ENCODE measurements around the gene UCHL3.

Gene UCHL3

GRCh38 chr13:75607447-75607846, 57.9 kb downstream of the UCHL3 start:
- no peak for DNase-seq

GRCh38 chr13:75610466-75610865, 60.9 kb downstream of the UCHL3 start:
- no peak for DNase-seq
- in situ Hi-C loops (cut with HindIII; ENCODE audit: low pct_ligation_motif_present, low pct_unique_long_range_greater_than_20kb, low sequenced_read_pairs) = no loop called here

More at GRCh38 chr13:75607447-75607846, 57.9 kb downstream of the UCHL3 start:
- in situ Hi-C loops (cut with HindIII; ENCODE audit: low pct_ligation_motif_present, low pct_unique_long_range_greater_than_20kb, low sequenced_read_pairs) = no loop called here

DNA sequence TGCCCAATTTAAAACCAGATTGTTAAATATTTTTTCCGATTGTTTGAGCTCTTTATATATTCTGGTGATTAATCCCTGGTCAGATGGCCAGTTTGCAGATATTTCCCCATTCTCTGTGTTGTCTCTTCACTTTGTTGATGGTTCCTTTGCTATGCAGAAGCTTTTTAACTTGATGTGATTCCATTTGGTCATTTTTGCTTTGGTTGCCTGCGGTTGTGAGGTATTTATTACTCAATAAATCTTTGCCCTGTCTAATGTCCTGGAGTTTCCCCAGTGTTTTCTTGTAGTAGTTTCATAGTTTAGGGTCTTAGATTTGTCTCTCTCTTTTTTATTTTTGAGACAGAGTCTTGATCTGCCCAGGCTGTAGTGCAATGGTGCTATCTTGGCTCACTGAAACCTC, 62.8 kb downstream of the UCHL3 start:
- in situ Hi-C loops (cut with HindIII; ENCODE audit: low pct_ligation_motif_present, low pct_unique_long_range_greater_than_20kb, low sequenced_read_pairs) = no loop called here

GRCh38 chr13:75617230-75617629, 67.6 kb downstream of the UCHL3 start:
- DNase-seq = no peak
- in situ Hi-C loops (cut with HindIII; ENCODE audit: low pct_ligation_motif_present, low pct_unique_long_range_greater_than_20kb, low sequenced_read_pairs) = no loop called here

More for the DNA sequence above, 62.8 kb downstream of the UCHL3 start:
- no peak for DNase-seq

DNA sequence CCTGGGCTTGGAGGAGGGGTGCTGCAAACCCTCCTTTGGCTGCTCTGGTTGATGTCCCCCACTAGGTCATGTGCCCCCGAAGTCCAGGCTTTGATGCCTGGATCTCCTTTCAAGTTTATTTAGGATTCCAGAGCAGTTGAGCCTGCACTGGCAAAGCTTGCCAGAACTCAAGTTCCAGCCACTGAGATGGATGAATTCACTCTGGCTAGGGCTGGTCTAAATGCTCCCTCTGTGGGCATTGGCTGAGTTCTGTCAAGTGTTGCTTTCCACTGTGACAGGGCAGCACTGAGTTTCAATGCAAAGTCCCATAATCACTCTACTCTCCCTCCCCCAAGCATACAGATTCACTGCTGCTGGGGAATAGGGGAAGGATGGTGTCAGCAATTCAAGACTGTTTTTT, 68.7 kb downstream of the UCHL3 start:
- in situ Hi-C loops (cut with HindIII; ENCODE audit: low pct_ligation_motif_present, low pct_unique_long_range_greater_than_20kb, low sequenced_read_pairs) = no loop called here

DNA sequence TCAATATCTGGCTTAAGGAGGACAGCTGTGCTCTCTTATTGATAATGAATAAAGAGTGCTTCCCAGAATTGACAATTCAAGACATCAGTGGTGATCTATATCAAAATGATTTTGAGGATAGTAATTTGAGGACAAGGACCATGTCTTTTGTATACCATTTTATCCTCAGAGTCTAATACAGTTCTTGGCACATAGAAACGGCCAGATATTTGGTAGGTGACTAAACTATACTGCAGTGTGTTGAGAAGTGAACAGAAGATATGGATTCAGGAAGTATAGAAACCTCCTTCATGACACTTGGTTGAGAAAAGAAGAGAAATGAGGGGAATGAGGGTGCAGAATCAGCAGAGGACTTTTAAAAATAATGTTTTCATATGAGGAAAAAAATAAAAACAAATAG, 70.4 kb downstream of the UCHL3 start:
- DNase-seq = no peak
- in situ Hi-C loops (cut with HindIII; ENCODE audit: low pct_ligation_motif_present, low pct_unique_long_range_greater_than_20kb, low sequenced_read_pairs) = no loop called here

More for the DNA sequence above, 68.7 kb downstream of the UCHL3 start:
- DNase-seq = no peak

DNA sequence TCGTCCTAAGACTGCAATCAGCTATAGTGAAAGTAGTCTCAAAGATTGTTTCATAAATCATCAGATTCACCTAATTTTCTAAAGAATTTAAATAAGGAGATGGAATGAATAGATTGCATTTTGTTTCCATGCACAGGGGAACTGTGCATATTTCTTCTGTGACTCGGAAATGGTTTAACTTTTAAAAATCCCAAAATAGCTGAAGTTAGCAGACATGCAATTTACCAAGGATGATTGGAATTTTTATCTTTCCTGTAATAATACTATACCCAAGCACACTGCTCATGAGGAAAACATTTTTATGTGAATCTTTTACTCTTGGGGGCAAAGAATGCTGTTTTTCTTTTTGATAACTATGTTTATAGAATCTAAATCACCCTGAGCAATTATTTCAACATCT, 71.6 kb downstream of the UCHL3 start:
- peak; percentile 12 for DNase-seq
- in situ Hi-C loops (cut with HindIII; ENCODE audit: low pct_ligation_motif_present, low pct_unique_long_range_greater_than_20kb, low sequenced_read_pairs) = no loop called here

- in situ Hi-C loops (cut with HindIII; ENCODE audit: low pct_ligation_motif_present, low pct_unique_long_range_greater_than_20kb, low sequenced_read_pairs) = no loop called here
Observed at GRCh38 chr13:75628801-75629200, 79.2 kb downstream of the UCHL3 start.

DNA sequence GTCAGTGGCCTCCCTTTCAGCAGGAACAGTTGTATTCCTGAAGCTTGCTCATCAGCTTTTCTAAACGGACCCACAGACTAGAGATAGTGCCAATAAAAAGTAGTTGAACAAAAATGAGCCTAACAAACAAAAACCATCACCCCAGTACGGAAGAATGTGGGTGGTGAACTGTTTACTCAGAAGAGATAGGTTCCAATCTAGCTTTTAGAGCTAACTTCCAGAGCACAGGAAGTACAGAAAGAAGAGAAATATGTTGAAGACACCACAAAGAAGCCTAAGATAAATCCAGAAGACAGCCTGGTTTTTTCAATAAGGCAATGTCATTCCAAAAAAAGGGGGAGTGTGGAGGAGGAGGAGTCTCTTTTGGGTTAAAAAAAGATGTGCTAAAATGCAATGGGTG, 83.7 kb downstream of the UCHL3 start:
- no peak for DNase-seq
- in situ Hi-C loops (cut with HindIII; ENCODE audit: low pct_ligation_motif_present, low pct_unique_long_range_greater_than_20kb, low sequenced_read_pairs) = no loop called here

More at GRCh38 chr13:75628801-75629200, 79.2 kb downstream of the UCHL3 start:
- DNase-seq = no peak

GRCh38 chr13:75635101-75635827, 85.7 kb downstream of the UCHL3 start:
- in situ Hi-C loops (cut with HindIII; ENCODE audit: low pct_ligation_motif_present, low pct_unique_long_range_greater_than_20kb, low sequenced_read_pairs) = no loop called here
- DNase-seq = no peak

- peak; percentile 59 for DNase-seq
- in situ Hi-C loops (cut with HindIII; ENCODE audit: low pct_ligation_motif_present, low pct_unique_long_range_greater_than_20kb, low sequenced_read_pairs) = no loop called here
Observed at GRCh38 chr13:75635828-75636435, 86.3 kb downstream of the UCHL3 start, which contains the start of gene LMO7. Gene LMO7 (plus strand): TSS chr13:75636330. CDS start chr13:75636658, 328 bp downstream.

DNA sequence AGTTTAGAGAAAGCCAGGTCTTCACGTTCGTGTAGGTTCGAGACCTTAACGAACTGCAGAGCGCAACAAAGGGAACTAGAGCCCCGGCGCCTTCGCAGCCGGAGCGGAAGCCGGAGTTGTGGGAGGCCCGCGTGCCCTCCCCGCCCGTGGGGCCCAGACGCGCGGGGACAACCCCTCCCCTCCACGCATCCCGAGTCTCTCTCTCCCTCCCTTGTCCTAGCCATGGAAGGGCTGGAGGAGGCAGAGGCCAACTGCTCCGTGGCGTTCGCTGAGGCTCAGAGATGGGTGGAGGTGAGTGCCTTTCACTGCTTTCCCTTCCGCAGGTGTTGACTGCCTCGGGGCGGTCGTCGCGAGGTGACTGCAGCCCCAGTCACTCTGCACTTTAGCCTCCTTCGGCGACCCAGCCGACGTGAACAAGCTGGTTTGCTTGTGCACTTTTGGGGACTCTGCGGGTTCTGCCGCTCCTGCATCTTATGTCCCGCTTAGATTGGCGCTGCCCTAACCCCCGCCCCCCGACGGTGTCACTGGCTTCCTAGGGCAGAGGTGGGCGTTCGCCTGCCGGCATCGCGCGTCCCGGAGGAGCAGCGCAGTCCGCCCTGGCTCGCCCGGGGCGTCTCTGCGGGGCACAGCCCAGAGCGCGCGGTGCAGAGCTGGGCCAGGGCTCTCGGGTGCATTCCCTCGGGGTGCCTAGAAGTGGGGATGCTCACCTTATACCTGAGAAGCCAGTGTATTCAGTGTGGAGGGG, 87.0 kb downstream of the UCHL3 start:
- DNase-seq = peak; percentile 48
- in situ Hi-C loops (cut with HindIII; ENCODE audit: low pct_ligation_motif_present, low pct_unique_long_range_greater_than_20kb, low sequenced_read_pairs) = no loop called here

DNA sequence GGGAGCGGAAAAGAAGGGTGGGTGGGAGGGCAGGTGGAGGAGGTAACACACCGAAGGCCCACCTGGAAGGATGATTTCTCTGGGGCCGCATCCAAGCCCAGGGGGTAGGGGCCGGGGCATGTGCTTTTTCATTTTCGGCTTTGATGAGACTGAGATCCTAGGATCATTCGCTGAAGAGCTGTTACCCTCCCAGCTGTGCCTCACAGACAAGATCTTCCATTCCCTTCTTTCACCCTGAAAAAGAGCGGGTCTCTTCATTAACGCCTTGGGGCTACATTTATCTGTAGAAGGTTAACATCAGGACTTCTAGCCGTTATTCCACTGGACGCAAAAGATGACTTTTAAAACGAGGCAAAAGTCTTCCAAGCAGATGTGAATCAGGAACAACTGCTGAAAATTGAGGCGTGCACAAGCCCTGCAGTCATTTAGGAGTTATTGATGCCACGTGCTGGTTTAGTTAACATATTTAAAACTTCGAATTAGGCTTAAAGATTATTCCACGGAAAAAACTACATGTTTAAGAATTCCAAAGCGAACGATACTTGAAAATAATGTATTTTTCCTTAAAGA, 87.7 kb downstream of the UCHL3 start:
- in situ Hi-C loops (cut with HindIII; ENCODE audit: low pct_ligation_motif_present, low pct_unique_long_range_greater_than_20kb, low sequenced_read_pairs) = no loop called here
- DNase-seq = peak; percentile 8

- in situ Hi-C loops (cut with HindIII; ENCODE audit: low pct_ligation_motif_present, low pct_unique_long_range_greater_than_20kb, low sequenced_read_pairs) = no loop called here
Observed at GRCh38 chr13:75639454-75639853, 89.9 kb downstream of the UCHL3 start.

DNA sequence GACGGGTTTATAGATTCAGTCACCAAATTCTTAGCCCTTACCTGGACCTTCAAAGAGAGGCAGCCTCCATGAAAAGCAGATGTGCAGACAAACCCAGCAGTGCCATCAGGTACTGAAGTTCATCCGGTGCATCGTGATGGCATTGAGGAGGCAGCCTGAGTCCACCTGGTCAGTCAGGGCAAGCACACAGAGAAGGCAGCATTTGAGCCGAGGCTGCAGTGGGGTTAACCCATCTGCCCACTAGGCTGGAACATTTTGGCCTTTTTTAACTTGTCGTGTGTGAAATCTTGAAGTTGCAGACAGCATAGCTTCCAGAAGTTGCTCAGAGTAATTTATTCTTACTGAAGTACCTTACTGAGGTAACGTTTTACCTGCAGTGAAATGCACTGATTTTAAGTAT, 91.4 kb downstream of the UCHL3 start:
- DNase-seq = no peak
- in situ Hi-C loops (cut with HindIII; ENCODE audit: low pct_ligation_motif_present, low pct_unique_long_range_greater_than_20kb, low sequenced_read_pairs) = no loop called here

More at GRCh38 chr13:75639454-75639853, 89.9 kb downstream of the UCHL3 start:
- DNase-seq = no peak

GRCh38 chr13:75643182-75643581, 93.6 kb downstream of the UCHL3 start:
- DNase-seq = no peak
- in situ Hi-C loops (cut with HindIII; ENCODE audit: low pct_ligation_motif_present, low pct_unique_long_range_greater_than_20kb, low sequenced_read_pairs) = no loop called here

DNA sequence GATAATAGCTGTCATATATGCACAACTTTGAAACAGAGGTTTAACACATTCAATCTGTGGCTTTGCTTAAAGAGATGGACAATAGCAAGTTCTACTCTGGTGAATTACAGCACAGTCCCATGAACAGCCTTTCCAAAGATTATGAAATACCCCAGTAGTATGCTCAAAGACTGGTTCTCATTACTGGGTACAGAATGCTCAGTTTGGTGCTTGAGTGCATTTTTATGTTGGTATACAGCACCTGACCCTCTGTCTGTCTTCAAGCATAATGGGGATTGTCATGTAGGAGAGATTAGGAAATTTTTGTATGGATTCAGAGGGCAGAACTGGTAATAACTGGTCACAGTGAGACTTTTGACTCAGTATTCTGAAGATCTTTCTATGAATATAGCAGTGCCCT, 94.1 kb downstream of the UCHL3 start:
- in situ Hi-C loops (cut with HindIII; ENCODE audit: low pct_ligation_motif_present, low pct_unique_long_range_greater_than_20kb, low sequenced_read_pairs) = no loop called here
- DNase-seq = no peak

- in situ Hi-C loops (cut with HindIII; ENCODE audit: low pct_ligation_motif_present, low pct_unique_long_range_greater_than_20kb, low sequenced_read_pairs) = no loop called here
- DNase-seq = no peak
Observed at GRCh38 chr13:75645141-75645540, 95.5 kb downstream of the UCHL3 start.

DNA sequence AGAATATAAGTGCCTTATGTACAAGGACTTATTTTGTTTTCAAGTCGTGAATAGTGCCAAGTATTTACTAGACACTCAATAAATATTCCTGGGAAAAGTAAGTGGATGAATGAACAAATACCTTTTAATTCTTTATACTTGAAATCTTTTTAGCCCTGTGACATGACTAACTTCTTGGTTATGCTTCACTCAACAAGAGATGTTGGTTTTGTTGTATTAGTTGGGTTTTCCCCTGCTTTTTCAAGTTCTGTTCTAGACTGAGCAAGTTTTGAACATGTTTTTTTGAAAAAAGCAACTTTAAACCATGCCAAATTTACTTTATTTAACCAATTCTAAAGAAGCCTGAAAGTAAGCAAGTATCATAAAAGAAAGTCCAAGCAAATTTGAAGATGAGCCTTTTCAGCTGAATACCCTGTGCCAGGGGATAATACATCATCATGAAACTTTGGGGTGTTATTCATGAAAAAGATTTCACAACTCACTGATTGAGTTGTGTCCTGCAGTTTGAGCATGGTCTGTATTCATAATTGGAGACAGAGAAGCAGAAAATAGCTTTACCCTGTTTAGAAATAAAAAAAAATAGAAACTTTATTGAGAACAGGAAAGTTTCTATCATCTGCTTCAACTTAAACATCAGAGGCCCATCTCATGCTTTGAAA, 97.7 kb downstream of the UCHL3 start:
- no peak for DNase-seq
- in situ Hi-C loops (cut with HindIII; ENCODE audit: low pct_ligation_motif_present, low pct_unique_long_range_greater_than_20kb, low sequenced_read_pairs) = no loop called here

Measured in ACHN (cell line).